Lower leg skin (tissue), 4 donors: Measurements from ENCODE around the gene CRISPLD2. TPM values are rescaled to one million over a fixed set of nuclear protein-coding genes. Genes with fewer than 3 reads are reported as not detected.
"Not testable (repeated sequence)": the region's sequence is repeated elsewhere in the genome, so short reads cannot be mapped to it uniquely, and the experiment has no call there.

Experiments used
- DNase-seq, 2 donors: peaks; one replicate each; pipeline ENCODE4 v3.0.0-alpha.2; 2019; ENCODE audit warnings: low spot score in 2 of 2
- H3K4me3 ChIP-seq: fragments of 200-600 bp; sonication (generic); 2 replicates; pipeline ENCODE4 v1.5.1; 2017; ENCODE audit warnings: mild to moderate bottlenecking, low read depth; ENCODE audit not compliant: poor library complexity, severe bottlenecking
- POLR2A ChIP-seq, 2 donors: fragments of 450-650 bp; IDR thresholded peaks; one replicate each; pipeline ENCODE4 v1.6.1; 2016 to 2017; ENCODE audit warnings: antibody characterized with exemption in 2 of 2, mild to moderate bottlenecking in 1 of 2, moderate library complexity in 1 of 2
- WGBS, 2 donors: methylation state at CpG; one replicate each; pipeline ENCODE4 v1.1.5; 2018; 5-methylcytosine and 5-hydroxymethylcytosine counted together
- intact Hi-C: fragments of 100-400 bp; cut with DNase I; formaldehyde crosslinking; loops from one replicate; pipeline ENCODE4 v1.15.0; 2023; ENCODE audit warnings: low total_unique reads
- total RNA-seq, 4 donors: library from RNA; depleted of rRNA; stranded (reverse); fragments of >200 nt; gene quantifications; one replicate each; pipeline ENCODE4 v1.1.0, GENCODE V29; 2016
- TF ChIP-seq, protein P1 (sequence below), 3 donors: fragments of 450-650 bp; IDR thresholded peaks; one replicate each; pipeline ENCODE4 v1.5.1; 2016; ENCODE audit warnings: antibody characterized with exemption in 3 of 3, mild to moderate bottlenecking in 3 of 3, moderate library complexity in 2 of 3

CRISPLD2 gene
- total RNA-seq, 4 donors from 2014 or later: 48.0 to 105 (median 69.5) TPM

DNA sequence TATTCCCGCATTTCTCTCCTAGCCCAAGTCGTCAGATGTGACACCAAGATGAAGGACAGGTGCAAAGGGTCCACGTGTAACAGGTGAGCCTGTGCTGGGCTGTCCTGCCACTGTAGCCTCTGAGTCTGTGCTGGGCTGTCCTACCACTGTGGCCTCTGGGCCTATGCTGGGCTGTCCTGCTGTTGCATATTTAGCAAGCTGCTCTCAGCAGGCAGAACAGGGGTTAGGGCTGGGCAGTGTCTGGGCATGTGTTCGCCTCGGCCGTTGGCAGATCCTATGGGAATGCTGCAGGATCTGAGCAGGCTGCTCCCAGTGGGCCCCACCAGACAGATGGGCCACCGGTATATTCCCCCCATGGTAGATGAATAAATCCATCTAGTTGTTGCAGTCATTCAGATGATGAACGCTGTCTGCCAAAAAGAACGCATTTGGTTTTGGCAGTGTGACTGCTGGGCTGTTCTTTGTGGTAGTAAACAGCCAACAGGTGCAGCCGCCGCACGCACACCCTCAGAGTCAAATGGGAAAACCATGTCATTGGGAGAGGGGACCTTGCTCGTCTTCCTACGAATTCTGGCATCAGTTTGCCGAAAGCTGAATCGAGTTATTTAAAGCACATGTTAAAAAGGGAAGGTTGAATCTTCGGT, 49.2 kb downstream of the CRISPLD2 start:
- intact Hi-C loops: no loop called here
- no peak overlapping the region for H3K4me3 ChIP-seq
- 83 to 88% methylated on average over 17 of the region's 17 CpGs for WGBS, 2 donors
- no peak for DNase-seq
- TF ChIP-seq, protein P1, sequence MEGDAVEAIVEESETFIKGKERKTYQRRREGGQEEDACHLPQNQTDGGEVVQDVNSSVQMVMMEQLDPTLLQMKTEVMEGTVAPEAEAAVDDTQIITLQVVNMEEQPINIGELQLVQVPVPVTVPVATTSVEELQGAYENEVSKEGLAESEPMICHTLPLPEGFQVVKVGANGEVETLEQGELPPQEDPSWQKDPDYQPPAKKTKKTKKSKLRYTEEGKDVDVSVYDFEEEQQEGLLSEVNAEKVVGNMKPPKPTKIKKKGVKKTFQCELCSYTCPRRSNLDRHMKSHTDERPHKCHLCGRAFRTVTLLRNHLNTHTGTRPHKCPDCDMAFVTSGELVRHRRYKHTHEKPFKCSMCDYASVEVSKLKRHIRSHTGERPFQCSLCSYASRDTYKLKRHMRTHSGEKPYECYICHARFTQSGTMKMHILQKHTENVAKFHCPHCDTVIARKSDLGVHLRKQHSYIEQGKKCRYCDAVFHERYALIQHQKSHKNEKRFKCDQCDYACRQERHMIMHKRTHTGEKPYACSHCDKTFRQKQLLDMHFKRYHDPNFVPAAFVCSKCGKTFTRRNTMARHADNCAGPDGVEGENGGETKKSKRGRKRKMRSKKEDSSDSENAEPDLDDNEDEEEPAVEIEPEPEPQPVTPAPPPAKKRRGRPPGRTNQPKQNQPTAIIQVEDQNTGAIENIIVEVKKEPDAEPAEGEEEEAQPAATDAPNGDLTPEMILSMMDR (IDR thresholded peaks at IDR 0.05): no peak
- TF ChIP-seq POLR2A (IDR thresholded peaks at IDR 0.05): no peak

DNA sequence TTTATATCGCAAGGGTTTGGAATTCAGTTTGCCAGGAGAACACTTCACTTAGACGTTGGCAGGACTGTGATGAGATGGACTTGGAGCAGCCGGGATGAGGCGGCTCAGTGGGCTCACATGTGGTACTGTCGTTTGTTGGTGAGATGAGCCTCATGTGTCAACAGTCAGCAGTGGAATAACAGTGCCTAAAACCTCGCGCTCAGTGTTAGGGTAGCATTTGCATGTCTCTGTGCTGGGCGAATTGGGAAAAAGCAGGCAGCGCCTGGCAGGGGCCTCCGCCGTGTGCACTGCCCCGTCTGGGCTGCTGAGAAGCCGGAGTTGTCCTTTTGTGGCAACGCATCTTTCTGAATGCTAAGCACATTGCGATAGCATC, 49.7 kb downstream of the CRISPLD2 start:
- no peak overlapping the region for H3K4me3 ChIP-seq
- TF ChIP-seq, protein P1 (IDR thresholded peaks at IDR 0.05): no peak
- TF ChIP-seq POLR2A (IDR thresholded peaks at IDR 0.05): no peak
- DNase-seq: no peak
- 92% methylated on average over 15 of the region's 15 CpGs for WGBS, 2 donors
- intact Hi-C loops: no loop called here

DNA sequence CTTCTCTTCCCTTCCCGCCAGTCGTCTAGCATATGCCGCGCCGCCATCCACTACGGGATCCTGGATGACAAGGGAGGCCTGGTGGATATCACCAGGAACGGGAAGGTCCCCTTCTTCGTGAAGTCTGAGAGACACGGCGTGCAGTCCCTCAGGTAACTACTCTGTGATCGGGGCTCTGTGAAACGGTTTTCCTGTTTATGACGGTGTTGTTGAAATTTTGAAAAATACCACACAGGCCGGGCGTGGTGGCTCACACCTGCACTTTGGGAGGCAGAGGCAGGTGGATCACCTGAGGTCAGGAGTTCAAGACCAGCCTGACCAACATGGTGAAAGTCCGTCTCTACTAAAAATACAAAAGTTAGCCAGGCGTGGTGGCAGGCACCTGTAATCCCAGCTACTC, 53.2 kb downstream of the CRISPLD2 start:
- H3K4me3 ChIP-seq, DNase-seq, intact Hi-C loops: not testable (repeated sequence)
- WGBS, 2 donors: 94 to 96% methylated on average over 17 of the region's 17 CpGs

DNA sequence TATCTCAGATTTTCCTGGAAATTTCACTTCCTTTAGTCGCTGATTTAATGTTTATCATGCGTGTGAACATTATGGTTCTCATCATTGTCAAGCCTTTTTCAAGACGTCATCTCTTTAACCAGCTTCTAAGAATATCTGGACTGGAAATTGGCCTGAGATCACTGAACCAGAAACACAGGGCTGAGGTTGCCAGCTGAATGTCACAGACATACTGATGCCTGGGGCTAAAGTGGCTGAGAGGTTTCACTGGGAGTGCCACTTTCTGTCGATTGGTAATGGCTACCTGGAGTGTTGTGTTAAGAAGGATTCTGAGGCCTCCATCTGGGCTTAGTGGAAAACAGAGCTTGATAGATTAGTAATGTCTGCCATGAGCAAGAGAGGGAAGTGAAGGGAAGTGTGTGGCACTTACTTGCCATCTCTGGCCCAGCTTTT, 54.2 kb downstream of the CRISPLD2 start:
- intact Hi-C loops: no loop called here
- H3K4me3 ChIP-seq: no peak overlapping the region
- no peak for DNase-seq
- 43% methylated on average over 4 of the region's 4 CpGs for WGBS, 2 donors
- TF ChIP-seq, protein P1 (IDR thresholded peaks at IDR 0.05): no peak
- TF ChIP-seq POLR2A (IDR thresholded peaks at IDR 0.05): no peak

DNA sequence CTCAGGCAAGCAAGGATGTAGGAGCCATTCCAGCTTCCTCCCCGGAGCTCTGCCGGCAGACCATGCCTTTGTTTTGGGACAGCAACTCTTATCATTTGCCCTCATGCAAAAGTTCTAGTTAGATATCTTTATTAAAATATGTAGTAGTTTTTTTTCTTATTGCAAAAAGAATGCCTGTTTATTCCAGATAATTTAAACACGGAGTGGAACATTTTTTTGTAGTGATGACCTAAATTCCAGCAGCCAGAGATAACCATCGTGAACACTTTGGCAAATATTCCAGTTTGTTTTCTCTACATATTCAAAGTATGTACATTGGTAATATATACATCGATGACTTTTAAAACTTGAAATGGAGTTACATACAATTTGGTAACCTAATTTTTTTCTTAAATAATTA, 54.8 kb downstream of the CRISPLD2 start:
- TF ChIP-seq POLR2A (IDR thresholded peaks at IDR 0.05): no peak
- TF ChIP-seq, protein P1 (IDR thresholded peaks at IDR 0.05): no peak
- DNase-seq: no peak
- intact Hi-C loops: no loop called here
- no peak overlapping the region for H3K4me3 ChIP-seq
- WGBS, 2 donors: 59 to 66% methylated on average over 5 of the region's 5 CpGs

DNA sequence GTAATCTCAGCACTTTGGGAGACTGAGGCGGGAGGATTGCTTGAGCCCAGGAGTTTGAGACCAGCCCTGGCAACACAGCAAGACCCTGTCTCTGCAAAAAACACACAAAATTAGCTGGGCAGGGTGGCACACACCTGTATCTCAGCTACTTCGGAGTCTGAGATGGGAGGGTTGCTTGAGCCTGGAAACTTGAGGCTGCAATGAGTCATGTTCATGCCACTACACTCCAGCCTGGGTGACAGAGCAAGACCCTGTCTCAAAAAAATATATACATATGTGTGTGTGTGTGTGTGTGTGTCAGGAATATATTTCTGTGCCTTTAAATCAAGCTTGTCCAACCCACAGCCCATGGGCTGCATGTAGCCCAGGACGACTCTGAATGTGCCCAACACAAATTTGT, 55.2 kb downstream of the CRISPLD2 start:
- intact Hi-C loops: no loop called here

More for the DNA sequence above, 55.2 kb downstream of the CRISPLD2 start:
- no peak for DNase-seq
- 70 to 73% methylated on average over 3 of the region's 3 CpGs for WGBS, 2 donors
- H3K4me3 ChIP-seq: no peak overlapping the region
- TF ChIP-seq, protein P1 (IDR thresholded peaks at IDR 0.05): no peak
- no peak for TF ChIP-seq POLR2A (IDR thresholded peaks at IDR 0.05)
